Inferior parietal cortex (tissue), 1 donor: ENCODE results near the gene CMC1.
"Not testable (repeated sequence)": the region's sequence is repeated elsewhere in the genome, so short reads cannot be mapped to it uniquely, and the experiment has no call there.

ENCODE experiments used
- DNase-seq: peaks from one replicate; pipeline ENCODE4 v3.0.0-alpha.2; 2016; ENCODE audit errors: extremely low spot score

The CMC1 gene, protein sequence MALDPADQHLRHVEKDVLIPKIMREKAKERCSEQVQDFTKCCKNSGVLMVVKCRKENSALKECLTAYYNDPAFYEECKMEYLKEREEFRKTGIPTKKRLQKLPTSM

DNA sequence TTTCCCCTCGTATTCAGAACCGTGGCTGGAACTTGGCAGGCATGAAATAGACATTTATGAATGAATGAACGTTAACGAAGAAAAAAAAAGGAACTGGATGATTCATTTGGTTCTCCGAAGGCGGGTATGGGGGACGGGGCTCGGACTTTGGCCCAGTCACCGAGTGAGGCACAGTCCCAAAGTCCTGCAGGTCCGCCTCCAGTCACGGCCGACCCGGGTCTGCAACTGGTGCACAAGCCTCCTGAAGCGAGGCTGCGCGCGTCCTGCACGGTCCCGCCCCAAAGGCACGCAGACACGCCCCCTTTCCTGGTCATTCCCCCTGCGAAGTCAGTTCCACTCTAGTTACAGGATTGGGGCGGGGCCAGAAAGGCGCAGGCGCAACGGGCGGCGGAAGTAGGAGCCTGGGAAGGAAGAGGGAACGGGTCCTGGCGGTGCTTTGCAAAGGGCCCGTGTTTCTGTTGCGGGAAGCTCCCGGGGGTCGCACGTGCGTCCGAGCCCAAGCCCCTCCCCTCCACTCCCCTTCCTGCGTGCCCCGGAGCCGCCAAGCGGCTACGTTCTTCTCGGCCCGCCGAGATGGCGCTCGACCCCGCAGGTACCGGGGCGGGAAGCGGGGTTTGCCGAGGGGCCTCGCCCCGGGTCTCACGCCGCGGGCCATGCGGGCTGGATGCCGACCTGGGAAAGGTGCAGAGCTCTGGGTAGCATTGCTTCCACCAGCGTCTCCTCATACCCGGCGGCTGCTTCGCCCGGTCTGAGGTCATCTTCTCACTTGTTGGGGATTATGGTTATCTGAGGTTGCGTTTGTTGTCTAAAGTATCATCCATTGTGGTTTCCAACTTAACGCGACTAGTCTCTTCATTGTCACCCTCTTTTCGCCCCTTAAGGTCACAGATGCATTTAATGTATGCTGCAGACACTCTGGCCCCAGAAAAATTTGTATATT lies at the start of gene CMC1:
CMC1 (plus strand) TSS at position 399 of the 940 bp plus-strand sequence; CDS start at position 574, 175 bp downstream.
- peak; percentile 97 for DNase-seq

DNA sequence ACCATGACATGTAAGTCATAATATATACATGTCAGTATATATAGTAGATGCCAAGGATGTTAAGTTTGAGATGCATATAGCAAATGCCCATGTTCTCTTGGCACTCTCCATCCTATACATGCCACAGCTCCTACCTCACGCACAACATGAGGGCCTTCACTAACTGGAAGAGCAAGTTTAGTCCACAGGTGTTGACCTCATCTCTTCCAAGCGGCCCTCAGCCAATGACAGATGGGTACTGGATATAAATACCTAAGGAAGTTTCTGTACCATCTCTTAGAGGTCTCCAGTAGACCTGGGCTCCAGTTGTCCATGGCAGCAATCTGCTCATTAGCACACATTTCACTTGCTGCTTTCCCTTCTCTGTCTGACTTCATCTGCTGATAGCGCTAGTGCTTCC lies 43.3 kb upstream of the CMC1 start:
- DNase-seq, result no peak

DNA sequence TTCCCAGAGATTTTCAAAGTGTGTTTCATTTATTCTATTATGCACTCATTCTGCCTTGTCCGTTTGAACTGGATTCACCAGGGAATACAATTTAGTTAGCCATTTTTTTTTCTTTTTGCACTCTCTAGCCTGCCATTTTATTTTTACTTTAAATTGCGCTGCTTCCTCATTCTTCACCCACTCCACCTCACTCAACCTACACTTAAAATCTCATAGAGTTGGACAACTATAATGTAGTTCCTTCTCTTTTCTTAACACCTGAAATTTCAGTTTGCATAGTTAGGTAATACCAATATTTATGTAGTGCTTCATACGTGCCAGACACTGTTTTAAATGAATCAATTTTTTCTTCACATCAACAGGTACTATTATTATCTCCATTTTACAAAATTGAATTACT lies 42.4 kb upstream of the CMC1 start:
- DNase-seq, result no peak

DNA sequence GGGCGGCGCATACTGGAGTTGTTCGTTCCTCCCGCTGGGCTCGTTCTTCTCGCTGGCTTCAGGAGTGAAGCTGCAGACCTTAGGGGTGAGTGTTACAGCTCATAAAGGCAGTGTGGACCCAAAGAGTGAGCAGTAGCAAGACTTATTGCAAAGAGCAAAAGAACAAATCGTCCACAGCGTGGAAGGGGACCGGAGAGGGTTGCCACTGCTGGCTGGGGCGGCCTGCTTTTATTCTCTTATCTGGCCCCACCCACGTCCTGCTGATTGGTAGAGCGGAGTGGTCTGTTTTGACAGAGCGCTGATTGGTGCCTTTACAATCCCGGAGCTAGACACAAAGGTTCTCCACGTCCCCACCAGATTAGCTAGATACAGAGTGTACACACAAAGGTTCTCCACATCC lies 41.8 kb upstream of the CMC1 start:
- DNase-seq, result not testable (repeated sequence)

DNA sequence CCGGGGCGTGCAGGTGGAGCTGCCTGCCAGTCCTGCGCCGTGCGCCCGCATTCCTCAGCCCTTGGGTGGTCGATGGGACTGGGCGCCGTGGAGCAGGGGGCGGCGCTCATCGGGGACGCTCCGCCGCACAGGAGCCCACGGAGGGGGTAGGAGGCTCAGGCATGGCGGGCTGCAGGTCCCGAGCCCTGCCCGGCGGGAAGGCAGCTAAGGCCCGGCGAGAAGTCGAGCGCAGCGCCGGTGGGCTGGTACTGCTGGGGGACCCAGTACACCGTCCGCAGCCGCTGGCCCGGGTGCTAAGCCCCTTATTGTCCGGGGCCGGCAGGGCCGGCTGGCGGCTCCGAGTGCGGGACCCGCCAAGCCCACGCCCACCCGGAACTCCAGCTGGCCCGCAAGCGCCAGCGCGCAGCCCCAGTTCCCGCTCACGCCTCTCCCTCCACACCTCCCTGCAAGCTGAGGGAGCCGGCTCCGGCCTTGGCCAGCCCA lies 41.0 kb upstream of the CMC1 start:
- not testable (repeated sequence) for DNase-seq

DNA sequence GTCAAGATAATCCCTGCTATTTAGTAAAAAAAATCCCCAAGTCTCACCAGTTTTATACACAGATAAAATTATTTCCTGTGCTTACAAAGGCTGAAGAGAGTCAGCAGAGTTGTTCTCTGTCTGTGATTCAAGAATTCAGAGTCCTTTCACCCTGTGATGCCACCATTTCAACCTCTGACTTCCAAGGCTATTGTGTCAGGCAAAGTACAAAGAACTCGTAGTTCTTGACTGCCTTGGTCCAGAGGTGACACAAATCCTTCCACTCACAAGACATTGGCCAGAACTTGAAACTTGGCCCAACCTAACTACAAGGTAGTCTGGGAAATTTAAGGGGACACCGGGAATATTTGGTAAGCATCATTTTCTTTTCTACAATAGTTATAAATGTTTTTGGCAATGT lies 34.9 kb upstream of the CMC1 start:
- DNase-seq, result no peak

DNA sequence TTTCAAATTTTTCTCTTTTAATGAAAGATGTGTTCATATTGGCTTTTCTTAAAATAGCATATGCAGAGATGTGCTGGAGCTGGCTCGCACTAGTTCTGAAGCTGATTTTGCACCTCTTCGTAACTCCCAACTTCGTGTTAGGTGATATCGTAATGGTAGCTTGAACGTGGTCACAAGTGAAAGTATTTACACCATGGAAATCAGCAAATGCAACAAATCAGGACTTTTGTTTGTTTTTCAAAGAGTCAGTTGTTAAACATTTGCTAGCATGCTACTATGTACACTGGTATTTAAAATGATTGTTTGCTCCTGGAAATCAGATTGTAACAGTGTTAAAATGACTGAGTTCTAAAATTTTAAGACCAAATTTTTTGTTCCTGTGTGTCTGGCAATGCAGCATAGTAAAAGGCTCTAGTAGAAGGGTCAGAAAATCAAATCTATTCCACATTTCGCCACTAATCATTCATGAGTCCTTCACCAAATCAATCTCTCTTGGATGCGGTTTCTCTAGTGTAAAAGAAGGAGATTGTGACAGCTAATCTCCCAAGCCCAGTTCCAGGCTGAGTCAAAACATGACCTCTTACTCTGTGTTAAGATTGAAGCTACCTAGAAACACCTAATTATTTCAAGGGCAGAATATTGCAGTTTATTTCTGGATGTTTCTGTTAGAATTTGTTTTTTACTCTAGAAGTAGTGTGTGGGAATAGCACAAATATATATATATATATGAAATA lies 34.3 kb upstream of the CMC1 start:
- DNase-seq, result no peak

DNA sequence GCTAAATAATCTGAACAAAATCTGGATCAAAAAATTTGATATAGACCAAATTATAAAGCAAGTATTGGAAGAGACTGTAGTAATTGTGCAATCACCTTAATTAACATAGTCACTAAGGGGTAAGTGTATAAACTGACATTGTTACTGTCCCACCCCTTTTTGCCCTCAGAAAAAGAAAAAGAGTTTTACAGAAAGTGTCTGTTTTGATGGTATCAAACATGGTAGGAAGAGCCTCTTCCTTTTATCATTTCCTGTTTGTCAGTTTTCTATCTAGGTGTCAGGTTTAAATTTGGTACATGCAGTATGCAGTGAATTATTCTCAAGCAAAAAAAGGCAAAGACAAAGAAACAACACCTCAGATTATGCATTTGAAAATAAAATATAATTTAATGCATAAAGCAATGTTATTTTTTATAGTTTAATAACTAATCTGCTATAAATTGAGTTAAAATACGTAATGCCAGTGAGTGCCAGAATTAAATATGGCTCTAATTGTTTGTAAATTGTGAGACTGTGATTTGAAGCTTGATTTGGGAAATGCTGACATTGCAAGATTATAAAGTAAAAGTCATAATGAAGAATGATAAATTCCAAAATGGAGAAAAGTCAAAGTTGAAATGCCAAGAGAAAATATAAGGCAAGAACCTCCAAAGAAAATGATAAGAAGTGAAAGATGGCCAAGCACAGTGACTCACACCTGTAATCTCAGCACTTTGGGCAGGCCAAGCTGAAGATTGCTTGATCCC lies 30.3 kb upstream of the CMC1 start:
- DNase-seq, result no peak

DNA sequence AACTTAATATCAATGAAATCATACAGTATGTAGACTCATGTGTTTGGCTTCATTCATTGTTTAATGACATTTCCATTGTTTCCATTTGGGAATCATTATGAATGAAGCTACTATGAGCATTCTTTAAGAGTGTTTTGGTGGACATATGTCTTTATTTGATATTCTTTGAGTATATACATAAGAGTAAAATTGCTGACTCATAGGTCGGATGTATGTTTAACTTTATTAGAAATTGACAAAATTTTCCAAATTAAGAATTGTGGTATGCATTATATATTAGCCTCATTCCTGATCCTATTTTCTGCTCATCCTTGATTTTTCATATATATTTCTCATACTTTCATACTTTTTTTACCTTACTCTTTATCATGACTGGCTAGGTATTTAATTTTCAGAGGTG lies 28.7 kb upstream of the CMC1 start:
- no peak for DNase-seq

DNA sequence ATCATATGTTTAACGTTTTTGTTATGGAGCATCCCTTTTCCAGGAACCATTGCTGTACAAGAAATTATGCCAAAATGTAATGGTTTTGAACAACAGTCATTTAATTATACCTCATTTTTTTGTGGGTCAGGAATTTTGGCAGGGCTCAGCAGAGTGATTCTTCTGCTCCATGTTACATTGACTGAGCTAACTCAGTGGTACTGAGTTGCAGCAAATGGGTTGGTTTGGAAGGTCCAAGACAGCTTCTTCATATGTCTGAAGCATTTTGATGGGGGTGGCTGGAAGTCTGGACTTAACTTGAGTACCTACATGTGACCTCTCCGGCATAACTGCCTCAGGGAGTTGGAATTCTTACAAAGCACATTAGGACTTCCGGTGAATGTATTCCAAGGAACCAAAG lies 26.0 kb upstream of the CMC1 start:
- DNase-seq, result no peak

DNA sequence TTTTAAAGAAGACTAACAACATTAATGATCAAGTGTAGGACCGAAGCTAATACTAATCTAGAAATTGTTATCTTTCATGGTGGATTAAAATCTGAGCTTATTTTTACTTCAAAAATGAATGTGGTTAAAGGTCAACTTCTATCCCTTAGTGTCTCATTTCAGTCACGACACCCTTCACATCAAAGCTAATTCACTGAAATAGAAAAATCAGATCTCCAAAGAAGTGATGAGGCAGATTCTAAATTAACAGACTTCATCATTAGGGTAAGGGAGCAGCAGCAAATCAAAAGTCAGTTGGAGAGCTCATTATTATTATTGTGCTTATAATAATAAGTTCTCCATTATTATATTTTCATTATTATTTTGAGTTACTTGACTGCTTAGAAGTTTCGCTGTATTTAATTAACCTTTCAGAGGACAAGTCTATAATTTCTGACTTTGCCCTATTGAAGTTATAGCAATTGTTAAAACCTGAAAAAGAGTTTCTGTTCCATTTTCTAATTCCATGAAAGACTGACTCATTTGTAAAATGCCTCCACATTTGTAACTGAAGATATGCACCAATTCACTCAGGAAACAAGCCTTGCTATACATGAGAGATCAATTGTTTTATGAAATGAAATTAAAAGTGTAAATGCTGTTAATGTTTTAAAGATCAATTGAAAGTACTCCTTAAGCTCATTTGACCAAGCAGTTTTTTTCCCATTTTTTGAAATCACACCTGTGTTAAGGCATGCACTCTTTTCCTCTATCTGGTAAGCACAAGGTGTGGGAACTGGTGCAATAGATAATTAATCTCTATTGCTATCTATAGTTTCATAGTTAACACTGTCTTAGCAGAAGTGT lies 23.1 kb upstream of the CMC1 start:
- DNase-seq, result no peak

DNA sequence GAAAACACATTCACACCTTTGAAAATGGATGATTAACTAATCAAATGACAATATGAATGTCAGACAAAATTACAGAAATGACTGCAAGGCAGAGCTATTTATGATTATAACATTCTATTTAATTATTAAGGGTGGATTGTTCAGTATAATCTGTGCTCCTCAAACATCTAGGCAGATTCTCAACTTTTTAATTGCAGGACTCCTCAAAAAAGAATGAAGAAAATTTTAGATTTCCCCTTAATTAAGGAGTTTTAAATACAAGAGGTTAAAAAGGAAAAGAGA lies 22.6 kb upstream of the CMC1 start:
- DNase-seq, result no peak

DNA sequence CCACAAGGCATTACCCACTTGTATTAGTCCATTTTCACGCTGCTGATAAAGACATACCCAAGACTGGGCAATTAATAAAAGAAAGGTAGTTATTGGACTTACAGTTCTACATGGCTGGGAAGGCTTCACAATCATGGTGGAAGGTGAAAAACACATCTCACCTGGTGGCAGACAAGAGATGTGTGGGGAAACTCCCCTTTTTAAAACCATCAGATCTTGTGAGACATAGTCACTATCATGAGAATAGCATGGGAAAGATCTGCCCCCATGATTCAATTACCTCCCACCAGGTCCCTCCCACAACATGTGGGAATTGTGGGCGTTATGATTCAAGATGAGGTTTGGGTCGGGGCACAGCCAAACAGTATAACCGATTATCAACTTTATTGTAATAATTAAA lies 17.0 kb upstream of the CMC1 start:
- DNase-seq, result no peak

DNA sequence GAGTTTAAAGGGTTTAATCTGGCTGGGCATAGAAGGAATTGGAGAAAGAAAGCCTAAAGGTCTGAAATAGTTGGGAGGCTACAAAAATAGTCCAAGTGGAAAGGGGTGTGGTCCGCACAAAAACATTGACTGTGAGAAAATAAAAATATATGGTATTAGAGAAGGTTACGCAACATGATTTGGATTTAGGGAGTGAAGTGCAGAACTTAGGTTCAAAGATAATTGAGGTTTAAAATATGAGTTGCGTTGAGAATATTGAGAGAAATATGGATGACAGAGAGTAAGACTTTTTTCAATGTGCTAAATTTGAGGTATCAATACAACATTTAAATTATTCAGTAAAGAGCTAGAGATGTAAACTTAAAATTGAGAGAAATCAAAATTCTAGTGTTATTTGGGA lies 15.4 kb upstream of the CMC1 start:
- no peak for DNase-seq

DNA sequence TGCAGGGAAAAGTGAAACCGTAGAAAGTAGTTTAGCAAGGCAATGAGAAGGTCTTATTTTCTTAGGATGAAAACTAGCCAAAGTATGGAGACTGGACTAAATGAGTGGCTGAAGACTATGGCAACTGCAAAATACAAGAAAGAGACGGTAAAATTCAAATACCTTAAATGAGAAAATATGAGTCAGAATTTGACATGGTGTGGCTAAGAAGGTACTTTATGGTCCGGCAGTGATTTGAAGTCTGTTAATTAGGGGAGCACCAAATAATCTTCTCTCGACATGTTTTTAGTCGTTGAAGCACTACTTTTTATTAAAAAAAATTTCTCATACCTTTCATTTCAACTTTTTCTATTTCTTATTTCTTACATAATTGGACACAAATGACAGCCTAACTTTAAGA lies 12.8 kb upstream of the CMC1 start:
- no peak for DNase-seq

DNA sequence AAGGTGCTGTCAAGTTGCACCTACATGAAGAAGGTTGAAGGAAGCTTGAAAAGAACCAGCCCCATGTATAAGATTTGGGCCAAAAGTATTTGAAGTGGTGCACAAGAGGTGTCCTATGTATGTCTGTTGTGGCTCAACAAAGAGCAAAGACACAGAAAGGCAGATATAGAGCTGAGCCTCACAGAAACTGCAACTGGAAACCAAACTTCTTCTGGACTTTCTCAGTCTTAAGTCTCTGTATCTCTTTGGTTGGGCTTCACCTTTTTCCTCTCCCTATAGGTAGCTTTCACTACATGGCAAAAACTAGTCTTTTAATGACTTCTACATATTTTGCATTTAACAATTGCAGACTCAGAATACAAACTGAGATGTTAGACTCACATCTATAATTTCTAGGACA lies 8.8 kb upstream of the CMC1 start:
- DNase-seq, result no peak

DNA sequence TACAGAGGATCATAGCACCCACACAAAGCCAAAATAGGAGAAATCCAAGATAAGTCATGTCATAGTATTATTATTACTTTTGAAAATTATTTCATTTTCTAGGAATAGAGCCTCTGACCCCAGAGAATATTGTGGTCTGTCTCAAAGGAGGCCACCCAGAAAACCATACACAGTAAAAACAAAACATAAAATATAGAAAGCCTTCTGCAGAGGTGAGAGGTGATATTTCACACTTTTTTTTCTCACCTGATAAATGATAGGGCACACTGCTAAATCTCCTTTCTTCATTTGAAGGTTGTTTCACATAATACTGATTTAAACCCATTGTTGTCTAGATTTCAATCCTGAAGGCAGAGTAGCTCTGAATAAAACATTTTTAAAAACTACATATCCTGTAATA lies 7.0 kb upstream of the CMC1 start:
- DNase-seq, result no peak

DNA sequence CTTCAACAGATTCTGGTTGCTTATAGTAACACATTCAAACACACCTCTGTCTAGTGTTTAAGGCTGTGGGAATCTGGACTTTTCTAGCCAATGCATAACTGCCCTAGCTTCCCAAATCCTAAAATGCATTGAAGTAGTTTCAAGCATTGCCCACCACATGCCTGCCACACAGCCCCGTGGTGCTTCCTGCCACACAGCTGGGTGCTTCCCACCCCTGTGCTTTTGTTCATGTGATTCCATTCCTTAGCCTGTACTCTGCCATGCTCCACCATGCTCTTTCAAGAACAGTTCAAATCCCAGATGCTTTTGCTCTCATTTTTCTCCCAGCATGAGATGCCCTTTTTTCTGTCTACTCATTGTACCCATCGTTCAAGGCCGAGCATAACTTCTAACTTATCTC lies 2.3 kb upstream of the CMC1 start:
- DNase-seq, result no peak

DNA sequence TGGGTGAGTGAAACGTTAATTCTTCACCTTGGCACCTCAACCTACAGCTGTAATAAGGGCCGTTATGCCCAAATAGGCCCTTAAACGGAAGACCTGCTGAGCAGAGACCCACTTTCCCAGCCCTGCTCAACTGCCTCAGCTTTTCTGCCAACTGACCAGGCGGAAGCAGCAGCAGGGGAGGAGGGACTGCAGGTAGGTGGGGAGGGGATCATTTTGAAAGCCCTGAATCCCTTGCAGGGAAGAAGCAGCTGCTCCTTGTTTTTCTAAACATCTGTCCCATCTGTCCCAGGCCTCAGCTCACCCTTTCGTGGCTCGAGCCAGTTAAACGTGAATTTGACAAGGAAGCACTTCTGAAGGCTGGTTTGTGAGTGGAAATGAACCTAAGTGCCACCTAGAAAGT lies 978 bp upstream of the CMC1 start:
- DNase-seq, result no peak

DNA sequence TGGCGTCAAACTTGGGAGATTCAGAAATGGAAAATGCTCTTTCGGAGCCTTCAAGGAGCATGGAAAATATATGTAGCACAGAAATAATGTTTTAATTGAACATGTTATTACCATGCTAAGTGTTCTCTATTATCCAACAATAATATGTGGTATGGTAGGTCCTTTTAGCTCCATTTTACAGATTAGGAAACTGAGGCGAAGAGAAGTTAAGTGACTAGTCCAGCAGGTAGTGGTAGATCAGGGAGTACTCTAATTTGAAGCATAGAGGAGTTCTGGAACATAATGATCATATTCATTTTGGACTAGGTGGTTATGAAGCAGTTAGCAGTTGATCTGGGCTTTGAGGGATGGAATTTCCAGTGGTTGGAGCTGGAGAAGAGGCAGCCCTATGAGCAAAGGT lies 1.1 kb downstream of the CMC1 start:
- DNase-seq, result no peak

DNA sequence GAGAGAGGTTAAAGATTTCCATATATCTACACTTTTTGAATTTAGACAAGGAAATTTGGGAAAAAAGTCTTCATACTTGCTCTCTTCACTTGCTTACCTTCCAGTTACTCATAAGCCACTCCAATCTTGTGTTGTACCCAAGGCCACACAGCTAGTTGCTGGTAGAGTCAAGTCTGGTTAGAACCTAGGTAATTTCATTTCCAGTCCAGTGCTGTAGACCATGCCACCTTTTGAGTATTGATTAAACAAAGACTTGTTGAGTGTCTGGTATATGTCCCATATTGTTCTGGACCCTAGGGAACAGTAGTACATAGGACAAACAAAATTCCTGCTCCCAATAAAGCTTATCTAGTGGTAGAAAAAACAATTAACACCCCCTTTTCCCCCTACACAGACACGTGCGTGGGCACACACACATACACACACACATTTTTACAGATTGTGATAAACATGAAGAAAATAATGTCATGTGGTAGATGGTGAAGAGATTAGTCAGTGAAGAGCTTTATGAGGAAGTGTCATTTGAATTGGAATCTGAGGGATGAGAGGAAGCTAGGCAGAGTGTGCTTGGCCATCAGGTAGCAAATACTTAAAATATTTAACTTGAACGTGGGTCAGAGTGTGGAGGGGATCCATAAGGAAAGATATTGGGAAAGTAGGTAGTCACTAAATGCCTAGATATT lies 2.1 kb downstream of the CMC1 start:
- DNase-seq, result no peak
